PC-3 (cell line): ENCODE measurements around the gene CD9.

Experiments
- EZH2 ChIP-seq: fragments of 300-600 bp; sonication (generic); IDR thresholded peaks from one replicate; pipeline ENCODE4 v1.6.1; 2017; ENCODE audit warnings: antibody characterized with exemption, mild to moderate bottlenecking, low read length; ENCODE audit not compliant: unreplicated experiment
- TF ChIP-seq, protein P1 (sequence below): fragments of 300-600 bp; sonication (generic); conservative IDR thresholded peaks from 2 replicates; pipeline ENCODE4 v1.5.1; 2017; ENCODE audit warnings: antibody characterized with exemption, low read depth, mild to moderate bottlenecking, low read length

DNA sequence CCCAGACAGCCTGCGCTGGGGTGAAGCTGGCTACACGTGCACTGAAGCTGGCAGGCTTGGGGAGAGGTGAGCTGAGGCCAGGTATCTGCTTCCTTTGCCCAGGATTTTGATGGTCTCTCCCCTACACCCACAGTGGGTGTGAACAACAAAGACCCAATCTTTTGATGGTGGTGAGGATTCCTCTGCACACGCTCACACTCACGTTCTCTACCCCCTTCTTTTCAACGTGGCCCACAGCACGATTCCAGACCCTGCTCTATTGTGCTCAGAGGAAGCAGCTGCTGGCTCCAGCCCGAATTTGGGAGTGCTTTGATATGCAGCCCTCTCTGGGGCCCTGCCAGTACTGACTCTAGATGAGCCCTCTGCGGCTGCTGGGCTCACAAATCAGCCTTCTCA is 4.9 kb downstream of the CD9 start:
- TF ChIP-seq, protein P1, sequence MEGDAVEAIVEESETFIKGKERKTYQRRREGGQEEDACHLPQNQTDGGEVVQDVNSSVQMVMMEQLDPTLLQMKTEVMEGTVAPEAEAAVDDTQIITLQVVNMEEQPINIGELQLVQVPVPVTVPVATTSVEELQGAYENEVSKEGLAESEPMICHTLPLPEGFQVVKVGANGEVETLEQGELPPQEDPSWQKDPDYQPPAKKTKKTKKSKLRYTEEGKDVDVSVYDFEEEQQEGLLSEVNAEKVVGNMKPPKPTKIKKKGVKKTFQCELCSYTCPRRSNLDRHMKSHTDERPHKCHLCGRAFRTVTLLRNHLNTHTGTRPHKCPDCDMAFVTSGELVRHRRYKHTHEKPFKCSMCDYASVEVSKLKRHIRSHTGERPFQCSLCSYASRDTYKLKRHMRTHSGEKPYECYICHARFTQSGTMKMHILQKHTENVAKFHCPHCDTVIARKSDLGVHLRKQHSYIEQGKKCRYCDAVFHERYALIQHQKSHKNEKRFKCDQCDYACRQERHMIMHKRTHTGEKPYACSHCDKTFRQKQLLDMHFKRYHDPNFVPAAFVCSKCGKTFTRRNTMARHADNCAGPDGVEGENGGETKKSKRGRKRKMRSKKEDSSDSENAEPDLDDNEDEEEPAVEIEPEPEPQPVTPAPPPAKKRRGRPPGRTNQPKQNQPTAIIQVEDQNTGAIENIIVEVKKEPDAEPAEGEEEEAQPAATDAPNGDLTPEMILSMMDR, result no peak
- no peak for TF ChIP-seq EZH2
